ENCODE data around the gene GSTM2.

GSTM2 gene

DNA sequence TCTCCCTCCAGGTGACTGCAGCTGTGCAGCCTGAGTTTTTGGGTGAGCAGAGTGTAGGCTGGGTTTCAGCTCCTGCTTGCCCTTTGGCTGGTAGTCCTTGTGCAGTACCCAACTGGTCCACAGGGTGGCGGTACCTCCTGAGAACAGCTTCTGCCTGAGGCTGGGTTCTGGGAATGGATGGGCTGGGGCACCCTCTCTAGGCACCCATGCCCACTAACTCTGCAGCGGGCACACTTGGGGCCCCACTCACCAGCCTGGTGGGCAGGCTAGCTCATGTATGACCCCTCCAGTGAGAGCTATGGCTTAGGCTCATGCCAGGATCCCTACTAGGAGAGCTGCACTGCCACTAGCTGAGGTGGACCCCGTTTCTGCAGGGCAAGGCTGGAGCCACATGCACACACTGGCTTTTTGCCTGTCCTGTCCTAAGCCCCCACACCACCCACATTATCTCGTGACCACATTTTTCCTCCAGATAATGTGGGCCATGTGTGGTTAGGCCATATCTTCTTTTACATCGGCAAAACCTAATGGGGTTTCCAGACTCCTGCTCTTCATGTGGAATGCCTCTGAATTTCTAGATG, 27.5 kb upstream of the GSTM2 start (continued):
- no peak for TF ChIP-seq SNAI2 (CRISPR knock-in tag; IDR thresholded peaks at IDR 0.05)
- TF ChIP-seq ESRRG (CRISPR knock-in tag; IDR thresholded peaks at IDR 0.05) = no peak
- TF ChIP-seq, protein P1, sequence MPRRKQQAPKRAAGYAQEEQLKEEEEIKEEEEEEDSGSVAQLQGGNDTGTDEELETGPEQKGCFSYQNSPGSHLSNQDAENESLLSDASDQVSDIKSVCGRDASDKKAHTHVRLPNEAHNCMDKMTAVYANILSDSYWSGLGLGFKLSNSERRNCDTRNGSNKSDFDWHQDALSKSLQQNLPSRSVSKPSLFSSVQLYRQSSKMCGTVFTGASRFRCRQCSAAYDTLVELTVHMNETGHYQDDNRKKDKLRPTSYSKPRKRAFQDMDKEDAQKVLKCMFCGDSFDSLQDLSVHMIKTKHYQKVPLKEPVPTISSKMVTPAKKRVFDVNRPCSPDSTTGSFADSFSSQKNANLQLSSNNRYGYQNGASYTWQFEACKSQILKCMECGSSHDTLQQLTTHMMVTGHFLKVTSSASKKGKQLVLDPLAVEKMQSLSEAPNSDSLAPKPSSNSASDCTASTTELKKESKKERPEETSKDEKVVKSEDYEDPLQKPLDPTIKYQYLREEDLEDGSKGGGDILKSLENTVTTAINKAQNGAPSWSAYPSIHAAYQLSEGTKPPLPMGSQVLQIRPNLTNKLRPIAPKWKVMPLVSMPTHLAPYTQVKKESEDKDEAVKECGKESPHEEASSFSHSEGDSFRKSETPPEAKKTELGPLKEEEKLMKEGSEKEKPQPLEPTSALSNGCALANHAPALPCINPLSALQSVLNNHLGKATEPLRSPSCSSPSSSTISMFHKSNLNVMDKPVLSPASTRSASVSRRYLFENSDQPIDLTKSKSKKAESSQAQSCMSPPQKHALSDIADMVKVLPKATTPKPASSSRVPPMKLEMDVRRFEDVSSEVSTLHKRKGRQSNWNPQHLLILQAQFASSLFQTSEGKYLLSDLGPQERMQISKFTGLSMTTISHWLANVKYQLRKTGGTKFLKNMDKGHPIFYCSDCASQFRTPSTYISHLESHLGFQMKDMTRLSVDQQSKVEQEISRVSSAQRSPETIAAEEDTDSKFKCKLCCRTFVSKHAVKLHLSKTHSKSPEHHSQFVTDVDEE (CRISPR knock-in tag; IDR thresholded peaks at IDR 0.05) = peak; percentile 78

- TF ChIP-seq, protein P1 (CRISPR knock-in tag; IDR thresholded peaks at IDR 0.05) = no peak
- TF ChIP-seq OSR1 (CRISPR knock-in tag; IDR thresholded peaks at IDR 0.05) (no peak), ZFP3 (CRISPR knock-in tag; IDR thresholded peaks at IDR 0.05) (no peak), ZC3H10 (CRISPR knock-in tag; IDR thresholded peaks at IDR 0.05) (no peak), TOX (CRISPR knock-in tag; IDR thresholded peaks at IDR 0.05; ENCODE audit: borderline replicate concordance) (no peak), CSDC2 (CRISPR knock-in tag; IDR thresholded peaks at IDR 0.05) (no peak), ESRRG (CRISPR knock-in tag; IDR thresholded peaks at IDR 0.05) (no peak), PPARA (CRISPR knock-in tag; IDR thresholded peaks at IDR 0.05; ENCODE audit: borderline replicate concordance) (no peak), ZNF70 (CRISPR knock-in tag; IDR thresholded peaks at IDR 0.05) (no peak), RARB (CRISPR knock-in tag; IDR thresholded peaks at IDR 0.05) (no peak), ZFP30 (CRISPR knock-in tag; IDR thresholded peaks at IDR 0.05) (no peak), SNAI2 (CRISPR knock-in tag; IDR thresholded peaks at IDR 0.05) (no peak), BACH2 (CRISPR knock-in tag; IDR thresholded peaks at IDR 0.05; ENCODE audit: borderline replicate concordance) (no peak), ZNF565 (CRISPR knock-in tag; conservative IDR thresholded peaks at IDR 0.05; ENCODE audit: low read depth) (no peak), POU6F1 (CRISPR knock-in tag; IDR thresholded peaks at IDR 0.05; ENCODE audit: borderline replicate concordance, low read depth) (no peak), ISL1 (CRISPR knock-in tag; IDR thresholded peaks at IDR 0.05) (no peak), GLIS3 (CRISPR knock-in tag; IDR thresholded peaks at IDR 0.05) (no peak), ZNF8 (CRISPR knock-in tag; IDR thresholded peaks at IDR 0.05) (no peak), TCF4 (CRISPR knock-in tag; IDR thresholded peaks at IDR 0.05; ENCODE audit: borderline replicate concordance) (no peak)
- TF ChIP-seq, protein P2, sequence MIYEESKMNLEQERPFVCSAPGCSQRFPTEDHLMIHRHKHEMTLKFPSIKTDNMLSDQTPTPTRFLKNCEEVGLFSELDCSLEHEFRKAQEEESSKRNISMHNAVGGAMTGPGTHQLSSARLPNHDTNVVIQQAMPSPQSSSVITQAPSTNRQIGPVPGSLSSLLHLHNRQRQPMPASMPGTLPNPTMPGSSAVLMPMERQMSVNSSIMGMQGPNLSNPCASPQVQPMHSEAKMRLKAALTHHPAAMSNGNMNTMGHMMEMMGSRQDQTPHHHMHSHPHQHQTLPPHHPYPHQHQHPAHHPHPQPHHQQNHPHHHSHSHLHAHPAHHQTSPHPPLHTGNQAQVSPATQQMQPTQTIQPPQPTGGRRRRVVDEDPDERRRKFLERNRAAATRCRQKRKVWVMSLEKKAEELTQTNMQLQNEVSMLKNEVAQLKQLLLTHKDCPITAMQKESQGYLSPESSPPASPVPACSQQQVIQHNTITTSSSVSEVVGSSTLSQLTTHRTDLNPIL (CRISPR knock-in tag; IDR thresholded peaks at IDR 0.05; ENCODE audit: low read depth) = no peak
- ATAC-seq = no peak
These were observed 26.6 kb upstream of the GSTM2 start for GRCh38 chr1:109641078-109641740.

DNA sequence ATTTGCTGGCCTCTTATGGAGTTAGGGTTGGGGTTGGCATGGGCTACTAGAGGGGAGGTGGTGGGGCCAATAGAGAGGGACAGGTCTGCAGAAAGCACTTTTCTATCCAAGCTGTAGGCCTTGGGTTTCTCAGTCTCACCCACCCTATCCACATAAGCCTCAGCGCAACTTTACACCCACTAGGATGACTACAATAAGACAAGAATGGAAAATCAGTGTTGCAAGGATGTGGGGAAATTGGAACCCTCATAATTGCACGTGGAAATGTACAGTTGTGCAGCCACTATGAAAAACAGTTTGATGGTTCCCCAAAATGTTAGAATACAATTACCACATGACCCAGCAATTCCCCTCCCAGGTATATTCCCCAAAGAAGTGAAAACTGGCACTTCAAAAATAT, 26.0 kb upstream of the GSTM2 start:
- ATAC-seq = no peak
- TF ChIP-seq, protein P2 (CRISPR knock-in tag; IDR thresholded peaks at IDR 0.05; ENCODE audit: low read depth) = no peak
- no peak for TF ChIP-seq PPARA (CRISPR knock-in tag; IDR thresholded peaks at IDR 0.05; ENCODE audit: borderline replicate concordance)
- no peak for TF ChIP-seq ISL1 (CRISPR knock-in tag; IDR thresholded peaks at IDR 0.05)
- TF ChIP-seq CSDC2 (CRISPR knock-in tag; IDR thresholded peaks at IDR 0.05) = no peak
- TF ChIP-seq ZNF565 (CRISPR knock-in tag; conservative IDR thresholded peaks at IDR 0.05; ENCODE audit: low read depth) = no peak
- TF ChIP-seq ZC3H10 (CRISPR knock-in tag; IDR thresholded peaks at IDR 0.05) = no peak
- TF ChIP-seq BACH2 (CRISPR knock-in tag; IDR thresholded peaks at IDR 0.05; ENCODE audit: borderline replicate concordance) = no peak
- TF ChIP-seq ZNF70 (CRISPR knock-in tag; IDR thresholded peaks at IDR 0.05) = no peak
- TF ChIP-seq GLIS3 (CRISPR knock-in tag; IDR thresholded peaks at IDR 0.05) = no peak
- no peak for TF ChIP-seq ESRRG (CRISPR knock-in tag; IDR thresholded peaks at IDR 0.05)
- TF ChIP-seq PATZ1 (CRISPR knock-in tag; IDR thresholded peaks at IDR 0.05; ENCODE audit: borderline replicate concordance) = no peak
- TF ChIP-seq TOX (CRISPR knock-in tag; IDR thresholded peaks at IDR 0.05; ENCODE audit: borderline replicate concordance) = no peak
- TF ChIP-seq ZFP3 (CRISPR knock-in tag; IDR thresholded peaks at IDR 0.05) = no peak
- no peak for TF ChIP-seq OSR1 (CRISPR knock-in tag; IDR thresholded peaks at IDR 0.05)
- TF ChIP-seq ARNTL (CRISPR knock-in tag; IDR thresholded peaks at IDR 0.05; ENCODE audit: borderline replicate concordance, low read depth) = no peak

All from SK-N-SH treated with all-trans-retinoic acid at 6 μM for 48 hours (cell line).